Esophagus mucosa (tissue), 1 donor: ENCODE data around the gene KDM2B. TPM values are rescaled to one million over a fixed set of nuclear protein-coding genes. Genes with fewer than 3 reads are reported as not detected.

Experiments
- total RNA-seq: library from RNA; stranded (reverse); gene quantifications from one replicate; pipeline ENCODE4 v1.2.4, GENCODE V29; 2023
- donor health status: DM: yes; HTN: yes; CAD: no.

Gene KDM2B
- total RNA-seq, 1 donor from 2014 or later, result 20.0 TPM

Other genes starting within 250 kb of the KDM2B start
- 68.2 TPM for gene ANAPC5, start 228.6 kb downstream of the KDM2B start, total RNA-seq
- gene RNF34, start 180.9 kb downstream of the KDM2B start, total RNA-seq, result 25.5 TPM
- 7.3 TPM for gene ORAI1, start 45.5 kb upstream of the KDM2B start, total RNA-seq
- gene MORN3, start 88.6 kb upstream of the KDM2B start, total RNA-seq, result 0.08 TPM
- 4.1 TPM for gene TMEM120B, start 131.7 kb upstream of the KDM2B start, total RNA-seq
- gene RHOF, start 212.7 kb upstream of the KDM2B start, total RNA-seq, result 5.9 TPM
- gene SETD1B, start 223.0 kb upstream of the KDM2B start, total RNA-seq, result 16.3 TPM